GM12878 (cell line): ENCODE results near the gene FAM81B. TPM values are rescaled to one million over a fixed set of nuclear protein-coding genes. Genes with fewer than 3 reads are reported as not detected.
"Not testable (repeated sequence)": the region's sequence is repeated elsewhere in the genome, so short reads cannot be mapped to it uniquely, and the experiment has no call there.

Experiments used
- ATAC-seq: fragments of 200-7000 bp; cut with Tn5 transposase; 3 replicates; pipeline ENCODE4 v1.9.1; 2020; ENCODE audit warnings: mild to moderate bottlenecking, moderate library complexity
- BruUV-seq: library from RNA; stranded (reverse); fragments of 400-500 nt; replicated peaks from 2 replicates; lab custom pipeline; 2021; lab: Mats Ljungman, UMichigan
- CTCF ChIA-PET: fragments of 300-600 bp; sonication (Branson Sonifier 250); formaldehyde crosslinking; extraction: SDS; loops from one replicate; lab custom pipeline; 2021; ENCODE audit warnings: inconsistent platforms; lab: Yijun Ruan, JAX
- POLR2A ChIA-PET: fragments of 350-600 bp; formaldehyde crosslinking; extraction: SDS; loops from one replicate; lab custom pipeline; 2021; ENCODE audit warnings: inconsistent platforms; lab: Charles Lee
- RAD21 ChIA-PET: fragments of 300-600 bp; sonication (Branson Sonifier 250); formaldehyde crosslinking; loops from one replicate; lab custom pipeline; 2023; ENCODE audit warnings: antibody characterized with exemption; ENCODE audit not compliant: unreplicated experiment; lab: Charles Lee
- SMC1A ChIA-PET: fragments of 300-600 bp; sonication (Branson Sonifier 250); formaldehyde crosslinking; loops from one replicate; lab custom pipeline; 2023; ENCODE audit not compliant: unreplicated experiment, uncharacterized antibody; lab: Charles Lee
- DNase-seq: peaks from one replicate; pipeline ENCODE4 v3.0.0-alpha.2; 2011; ENCODE audit warnings: low read depth, low spot score
- FAIRE-seq: peaks from 3 replicates; lab custom pipeline; 2011; peaks lifted over from hg19 to GRCh38; lab: Jason Lieb, UNC
- H2AFZ ChIP-seq: 2 replicates; pipeline ENCODE4 v1.6.0; 2011; ENCODE audit warnings: low read depth, low read length, control low read depth; ENCODE audit not compliant: control insufficient read depth
- H3K27ac ChIP-seq: 2 replicates; pipeline ENCODE4 v1.5.1; 2011; ENCODE audit warnings: control low read depth; ENCODE audit not compliant: control insufficient read depth, insufficient read depth
- H3K27me3 ChIP-seq, 2 experiments: replicated peaks in 1 of 2; 2 replicates each; pipeline versions ENCODE4 v1.6.0 to v1.6.1; 2011; ENCODE audit warnings: low read length in 1 of 2; ENCODE audit not compliant: control insufficient read depth in 2 of 2, insufficient read depth in 2 of 2
- H3K36me3 ChIP-seq, 2 experiments: 2 replicates each; pipeline ENCODE4 v1.5.1; 2011; ENCODE audit warnings: low read length in 1 of 2; ENCODE audit not compliant: control insufficient read depth in 2 of 2, insufficient read depth in 2 of 2
- H3K4me1 ChIP-seq: 2 replicates; pipeline ENCODE4 v1.6.1; 2011; ENCODE audit warnings: mild to moderate bottlenecking, low read length, moderate library complexity, mixed read lengths; ENCODE audit not compliant: control insufficient read depth, insufficient read depth
- H3K4me2 ChIP-seq: 2 replicates; pipeline ENCODE4 v1.6.0; 2011; ENCODE audit warnings: control low read depth; ENCODE audit not compliant: control insufficient read depth, insufficient read depth
- H3K4me3 ChIP-seq: fragments of 200-600 bp; sonication (generic); 2 replicates; pipeline ENCODE4 v1.5.1; 2016
- H3K79me2 ChIP-seq: 2 replicates; pipeline ENCODE4 v1.6.0; 2011; ENCODE audit warnings: low read length; ENCODE audit not compliant: control insufficient read depth, insufficient read depth
- H3K9ac ChIP-seq: 2 replicates; pipeline ENCODE4 v1.8.0; 2011; ENCODE audit warnings: low read length, control low read depth, mixed read lengths; ENCODE audit not compliant: control insufficient read depth, insufficient read depth
- H3K9me3 ChIP-seq: replicated peaks from 3 replicates; pipeline ENCODE4 v1.5.1; 2011; ENCODE audit warnings: mild to moderate bottlenecking, low read length; ENCODE audit not compliant: control insufficient read depth, insufficient read depth
- H4K20me1 ChIP-seq: 2 replicates; pipeline ENCODE4 v1.6.0; 2011; ENCODE audit not compliant: control insufficient read depth, insufficient read depth
- BACH1 ChIP-seq: fragments of 450-650 bp; IDR thresholded peaks from 2 replicates; pipeline ENCODE4 v1.6.1; 2017; ENCODE audit warnings: mild to moderate bottlenecking, borderline replicate concordance
- CREB1 ChIP-seq: IDR thresholded peaks from 2 replicates; pipeline ENCODE4 v1.6.1; 2012; ENCODE audit warnings: low read depth, mild to moderate bottlenecking, inconsistent platforms
- POLR2AphosphoS5 ChIP-seq: IDR thresholded peaks from 2 replicates; pipeline ENCODE4 v1.6.1; 2011; ENCODE audit warnings: mild to moderate bottlenecking, low read length, inconsistent platforms
- WRNIP1 ChIP-seq: IDR thresholded peaks from 2 replicates; pipeline ENCODE4 v1.6.1; 2011; ENCODE audit warnings: low read depth, low read length, improper control_type of control experiment, borderline replicate concordance
- WGBS: methylation state at CpG from one replicate; pipeline ENCODE4 v1.1.6; 2016; ENCODE audit warnings: low lambda C conversion rate; ENCODE audit not compliant: insufficient replicate concordance, insufficient coverage; ENCODE audit errors: missing lambda C conversion rate; 5-methylcytosine and 5-hydroxymethylcytosine counted together
- in situ Hi-C: fragments of 300-500 bp; cut with MboI; formaldehyde crosslinking; loops from 9 replicates; pipeline ENCODE4 v1.14.3; 2018; ENCODE audit warnings: mixed read lengths
- intact Hi-C: fragments of 100-400 bp; cut with micrococcal nuclease; formaldehyde crosslinking; loops from one replicate; pipeline ENCODE4 v1.14.2; 2022; ENCODE audit not compliant: unreplicated experiment
- polyA plus RNA-seq, 11 experiments: library from polyadenylated mRNA; depleted of rRNA in 4 of 11; unstranded in 6 of 11; stranded (reverse) in 5 of 11; fragments of >200 nt; fragmentation: Nextera tagmentation in 4 of 11; fragmentation: Illumina TruSeq in 1 of 11; extraction: Ambion mirVana in 4 of 11; extraction: Trizol in 1 of 11; gene quantifications; 1 replicate in 1 of 11; 2 replicates in 10 of 11; pipeline versions ENCODE4 v1.2.1 to v1.2.3, GENCODE V29; 2011 to 2016; ENCODE audit warnings: inconsistent platforms in 2 of 11, missing spikeins in 2 of 11, low read depth in 1 of 11
- total RNA-seq, 4 experiments: library from RNA; depleted of rRNA in 3 of 4; stranded (reverse); fragments of >200 nt in 3 of 4; fragmentation: Illumina TruSeq in 1 of 4; extraction: Trizol in 1 of 4; gene quantifications; 2 replicates each; pipeline versions ENCODE4 v1.2.1 to v1.2.3, GENCODE V29; 2013 to 2021
- TF ChIP-seq, protein P1 (sequence below): IDR thresholded peaks from 2 replicates; pipeline ENCODE4 v1.6.1; 2012; ENCODE audit warnings: low read length, inconsistent platforms

FAM81B gene
- total and polyA plus RNA-seq, 10 of the 15 experiments (the other 5 are each of a cell fraction or from before 2014, with no cell fraction given) = not detected

DNA sequence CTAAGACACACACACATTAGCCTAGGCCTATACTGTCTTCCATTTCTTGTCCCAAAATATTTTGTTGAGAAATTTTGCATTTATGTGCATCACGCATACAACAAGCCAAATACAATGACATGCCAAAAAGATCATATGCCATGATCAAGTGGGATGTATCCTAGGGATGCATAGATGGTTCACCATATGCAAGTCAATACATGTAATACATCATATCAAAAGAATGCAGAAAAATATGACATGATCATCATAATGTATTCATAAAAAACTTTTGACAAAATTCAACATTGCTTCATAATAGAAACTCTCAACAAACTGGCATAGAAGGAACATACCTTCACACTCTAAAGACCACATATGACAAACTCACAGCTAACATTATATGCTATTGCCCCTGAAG lies 5.8 kb upstream of the FAM81B start (continued):
- no peak for TF ChIP-seq CREB1

DNA sequence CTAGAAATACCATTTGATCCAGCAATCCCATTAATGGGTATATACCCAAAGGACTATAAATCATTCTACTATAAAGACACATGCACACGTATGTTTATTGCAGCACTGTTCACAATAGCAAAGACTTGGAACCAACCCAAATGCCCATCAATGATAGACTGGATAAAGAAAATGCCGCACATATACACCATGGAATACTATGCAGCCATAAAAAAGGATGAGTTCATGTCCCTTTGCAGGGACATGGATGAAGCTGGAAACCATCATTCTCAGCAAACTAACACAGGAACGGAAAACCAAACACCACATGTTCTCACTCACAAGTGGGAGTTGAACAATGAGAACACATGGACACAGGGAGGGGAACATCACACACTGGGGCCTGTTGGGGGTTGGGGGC lies 799 bp downstream of the FAM81B start:
- H4K20me1 ChIP-seq, H3K9ac ChIP-seq, H3K27me3 ChIP-seq, H3K27ac ChIP-seq, H3K9me3 ChIP-seq, POLR2A ChIA-PET, BruUV-seq, ATAC-seq, intact Hi-C loops, CTCF ChIA-PET, FAIRE-seq, H3K36me3 ChIP-seq, in situ Hi-C loops, H2AFZ ChIP-seq, H3K4me3 ChIP-seq, DNase-seq, H3K4me1 ChIP-seq, H3K79me2 ChIP-seq, H3K4me2 ChIP-seq: not testable (repeated sequence)
- WGBS = 53% methylated on average over 3 of the region's 3 CpGs
- ChIA-PET SMC1A (interaction anchor here (1.2 to 2.3 kb wide), 4 partner anchors 15 to 141 kb away, joined by 3 to 6 read pairs (median 4); no protein-coding TSS in a partner anchor), RAD21 (interaction anchor here (1.2 kb wide), 1 partner anchor 32 kb away, joined by 3 read pairs; no protein-coding TSS in a partner anchor)

DNA sequence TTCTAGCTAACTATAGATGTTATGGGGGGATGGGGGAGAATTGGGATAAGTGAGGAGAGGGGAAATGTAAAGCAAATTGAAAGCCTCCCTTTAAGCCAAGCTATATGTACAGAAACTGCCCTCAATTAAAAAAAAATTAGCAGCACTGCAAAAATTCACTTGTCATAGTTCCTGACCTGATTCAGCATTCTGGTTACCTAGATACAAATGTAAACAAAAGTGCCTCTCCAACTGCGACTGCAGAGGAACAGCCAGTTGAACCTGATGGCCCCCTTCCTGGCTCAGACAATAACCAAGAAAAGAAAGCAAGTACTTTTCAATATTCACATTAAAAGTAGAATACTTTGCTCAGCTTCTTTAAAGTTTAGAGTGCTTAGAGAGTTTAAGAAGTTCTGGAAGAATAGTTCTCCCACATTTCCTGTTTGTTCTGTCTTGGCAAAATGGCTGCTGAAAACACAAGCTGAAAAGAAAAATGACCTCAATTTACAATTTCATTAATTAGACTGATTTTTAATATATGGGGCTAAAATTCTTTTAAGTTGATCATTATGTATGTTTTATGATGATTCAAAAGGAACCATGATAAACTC lies 1.5 kb downstream of the FAM81B start:
- Histone ChIP-seq H2AFZ (no peak overlapping the region), H3K9me3 (no peaks in the 10 kb centered on the region), H4K20me1 (no peaks in the 10 kb centered on the region), H3K36me3 (no peaks in the 10 kb centered on the region), H3K4me2 (no peak overlapping the region), H3K27me3 (no peaks in the 10 kb centered on the region; a peak in 1 of 4 replicates), H3K27ac (no peak overlapping the region), H3K79me2 (no peaks in the 10 kb centered on the region), H3K4me1 (no peaks in the 10 kb centered on the region; the same call in 1 of the 2 replicates), H3K9ac (no peak overlapping the region), H3K4me3 (no peak overlapping the region)
- no TSS peak for BruUV-seq
- POLR2A ChIA-PET = no interaction called here
- intact Hi-C loops = no loop called here
- FAIRE-seq (no peak), ATAC-seq (no peak), DNase-seq (no peak)
- 0% methylated on average over 1 of the region's 1 CpG for WGBS
- in situ Hi-C loops = no loop called here
- SMC1A ChIA-PET = interaction anchor here (1.2 to 1.8 kb wide), 2 partner anchors 29 to 140 kb away, joined by 3 to 5 read pairs; no protein-coding TSS in a partner anchor
- RAD21 ChIA-PET = no interaction called here
- CTCF ChIA-PET = no interaction called here
- TF ChIP-seq POLR2AphosphoS5 (no peak), BACH1 (peak; percentile 64; the same call in 1 of the 2 replicates), WRNIP1 (no peak)
- TF ChIP-seq, protein P1, sequence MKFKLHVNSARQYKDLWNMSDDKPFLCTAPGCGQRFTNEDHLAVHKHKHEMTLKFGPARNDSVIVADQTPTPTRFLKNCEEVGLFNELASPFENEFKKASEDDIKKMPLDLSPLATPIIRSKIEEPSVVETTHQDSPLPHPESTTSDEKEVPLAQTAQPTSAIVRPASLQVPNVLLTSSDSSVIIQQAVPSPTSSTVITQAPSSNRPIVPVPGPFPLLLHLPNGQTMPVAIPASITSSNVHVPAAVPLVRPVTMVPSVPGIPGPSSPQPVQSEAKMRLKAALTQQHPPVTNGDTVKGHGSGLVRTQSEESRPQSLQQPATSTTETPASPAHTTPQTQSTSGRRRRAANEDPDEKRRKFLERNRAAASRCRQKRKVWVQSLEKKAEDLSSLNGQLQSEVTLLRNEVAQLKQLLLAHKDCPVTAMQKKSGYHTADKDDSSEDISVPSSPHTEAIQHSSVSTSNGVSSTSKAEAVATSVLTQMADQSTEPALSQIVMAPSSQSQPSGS = no peak
